H1 (cell line): ENCODE measurements around the gene TMEM170A. TPM values are rescaled to one million over a fixed set of nuclear protein-coding genes. Genes with fewer than 3 reads are reported as not detected.

Experiments used
- CREB1 ChIP-seq: IDR thresholded peaks from 2 replicates; pipeline ENCODE4 v1.6.1; 2012; ENCODE audit warnings: inconsistent platforms
- EZH2 ChIP-seq: fragments of 200-600 bp; sonication (generic); IDR thresholded peaks from 2 replicates; pipeline ENCODE4 v1.7.1; 2012; ENCODE audit warnings: low read depth, mild to moderate bottlenecking, moderate library complexity, low read length, inconsistent platforms; ENCODE audit not compliant: severe bottlenecking
- SAP30 ChIP-seq: fragments of 300-600 bp; sonication (generic); IDR thresholded peaks from 2 replicates; pipeline ENCODE4 v1.7.1; 2012; ENCODE audit warnings: low read length, moderate library complexity, mild to moderate bottlenecking, inconsistent platforms; ENCODE audit not compliant: insufficient read depth, insufficient replicate concordance
- polyA plus RNA-seq, 7 experiments: library from polyadenylated mRNA; depleted of rRNA in 3 of 7; stranded (reverse) in 5 of 7; unstranded in 2 of 7; fragments of >200 nt in 5 of 7; fragments of 200-250 nt in 2 of 7; gene quantifications; 1 replicate in 5 of 7; 2 replicates in 1 of 7; 4 replicates in 1 of 7; pipeline versions ENCODE4 v1.2.1 to v1.2.3, GENCODE V29; 2011 to 2013; ENCODE audit warnings: missing spikeins in 2 of 7, mixed read lengths in 2 of 7
- total RNA-seq: library from RNA; stranded (reverse); fragmentation: NEBNext Ultra II Directional; extraction: Animal tissue kit (Norgen Biotek cat#: 25700); gene quantifications from 2 replicates; pipeline ENCODE4 v1.2.1, GENCODE V29; 2021
- TF ChIP-seq, protein P1 (sequence below): IDR thresholded peaks from 2 replicates; pipeline ENCODE4 v1.6.1; 2012; ENCODE audit warnings: low read length, inconsistent platforms

Gene TMEM170A
- total and polyA plus RNA-seq, 2 of the 8 experiments (the other 6 are each of a cell fraction or from before 2014, with no cell fraction given) = 22.9 to 56.6 TPM

- TF ChIP-seq SAP30 = no peak
- no peak for TF ChIP-seq EZH2
- no peak for TF ChIP-seq CREB1
- TF ChIP-seq, protein P1, sequence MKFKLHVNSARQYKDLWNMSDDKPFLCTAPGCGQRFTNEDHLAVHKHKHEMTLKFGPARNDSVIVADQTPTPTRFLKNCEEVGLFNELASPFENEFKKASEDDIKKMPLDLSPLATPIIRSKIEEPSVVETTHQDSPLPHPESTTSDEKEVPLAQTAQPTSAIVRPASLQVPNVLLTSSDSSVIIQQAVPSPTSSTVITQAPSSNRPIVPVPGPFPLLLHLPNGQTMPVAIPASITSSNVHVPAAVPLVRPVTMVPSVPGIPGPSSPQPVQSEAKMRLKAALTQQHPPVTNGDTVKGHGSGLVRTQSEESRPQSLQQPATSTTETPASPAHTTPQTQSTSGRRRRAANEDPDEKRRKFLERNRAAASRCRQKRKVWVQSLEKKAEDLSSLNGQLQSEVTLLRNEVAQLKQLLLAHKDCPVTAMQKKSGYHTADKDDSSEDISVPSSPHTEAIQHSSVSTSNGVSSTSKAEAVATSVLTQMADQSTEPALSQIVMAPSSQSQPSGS = no peak
These were observed 21.7 kb upstream of the TMEM170A start (continued) for GRCh38 chr16:75486014-75486675.
